ENCODE results near the gene CORO2A. TPM values are rescaled to one million over a fixed set of nuclear protein-coding genes. Genes with fewer than 3 reads are reported as not detected.

CORO2A gene
- total RNA-seq, 1 experiment from 2014 or later = 24.3 TPM

DNA sequence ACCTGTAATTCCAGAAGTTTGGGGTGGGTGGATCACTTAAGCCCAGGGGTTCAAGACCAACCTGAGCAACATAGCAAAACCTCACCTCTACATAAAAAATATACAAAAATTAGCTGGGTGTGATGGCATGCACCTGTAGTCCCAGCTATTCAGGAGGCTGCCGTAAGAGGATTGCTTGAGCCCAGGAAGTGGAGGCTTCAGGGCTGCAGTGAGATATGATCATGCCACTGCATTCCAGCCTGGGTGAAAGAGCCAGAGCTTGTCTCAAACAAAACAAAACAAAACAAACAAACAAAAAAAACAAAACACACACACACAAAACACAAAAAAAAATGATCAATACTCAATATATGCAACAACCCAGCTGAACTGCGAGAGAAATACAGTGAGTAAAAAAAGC, 44.0 kb downstream of the CORO2A start:
- no TSS peak for BruUV-seq (replicated peaks)
- intact Hi-C loops (cut with micrococcal nuclease; ENCODE audit: unreplicated experiment) = no loop called here
- CTCF ChIA-PET = no interaction called here
- Mint-ChIP-seq H3K9me3 (ENCODE audit: low read depth, unreplicated experiment) (no peaks in the 10 kb centered on the region), H3K36me3 (ENCODE audit: insufficient read depth, unreplicated experiment) (peaks cover 26% of the 10 kb centered on the region), H3K27ac (ENCODE audit: unreplicated experiment) (peak overlapping the region; percentile 61), H3K4me3 (ENCODE audit: low read depth, unreplicated experiment) (no peak overlapping the region), H3K4me1 (ENCODE audit: low read depth, unreplicated experiment) (peaks cover 59% of the 10 kb centered on the region), H3K27me3 (ENCODE audit: unreplicated experiment) (no peaks in the 10 kb centered on the region)
- TF ChIP-seq, protein P1, sequence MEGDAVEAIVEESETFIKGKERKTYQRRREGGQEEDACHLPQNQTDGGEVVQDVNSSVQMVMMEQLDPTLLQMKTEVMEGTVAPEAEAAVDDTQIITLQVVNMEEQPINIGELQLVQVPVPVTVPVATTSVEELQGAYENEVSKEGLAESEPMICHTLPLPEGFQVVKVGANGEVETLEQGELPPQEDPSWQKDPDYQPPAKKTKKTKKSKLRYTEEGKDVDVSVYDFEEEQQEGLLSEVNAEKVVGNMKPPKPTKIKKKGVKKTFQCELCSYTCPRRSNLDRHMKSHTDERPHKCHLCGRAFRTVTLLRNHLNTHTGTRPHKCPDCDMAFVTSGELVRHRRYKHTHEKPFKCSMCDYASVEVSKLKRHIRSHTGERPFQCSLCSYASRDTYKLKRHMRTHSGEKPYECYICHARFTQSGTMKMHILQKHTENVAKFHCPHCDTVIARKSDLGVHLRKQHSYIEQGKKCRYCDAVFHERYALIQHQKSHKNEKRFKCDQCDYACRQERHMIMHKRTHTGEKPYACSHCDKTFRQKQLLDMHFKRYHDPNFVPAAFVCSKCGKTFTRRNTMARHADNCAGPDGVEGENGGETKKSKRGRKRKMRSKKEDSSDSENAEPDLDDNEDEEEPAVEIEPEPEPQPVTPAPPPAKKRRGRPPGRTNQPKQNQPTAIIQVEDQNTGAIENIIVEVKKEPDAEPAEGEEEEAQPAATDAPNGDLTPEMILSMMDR (IDR thresholded peaks at IDR 0.05; ENCODE audit: unreplicated experiment) = no peak
- DNase-seq = no peak

DNA sequence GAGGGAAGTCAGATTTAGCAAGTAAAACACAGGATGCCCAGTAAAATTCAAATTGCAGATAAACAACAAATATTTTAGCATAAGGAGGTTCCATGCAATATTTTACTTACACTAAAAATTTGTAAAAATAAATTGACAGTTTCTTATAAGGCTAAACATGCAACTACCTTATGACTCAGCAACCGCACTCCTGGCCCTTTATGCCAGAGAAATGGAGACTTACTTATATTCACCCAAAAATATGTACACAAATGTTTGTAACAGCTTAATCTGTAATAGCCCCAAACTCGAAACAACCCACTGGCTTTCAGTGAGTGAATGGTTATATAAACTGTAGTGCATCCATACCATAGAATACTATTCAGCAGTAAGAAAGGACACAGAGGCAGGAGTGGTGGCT, 44.9 kb downstream of the CORO2A start:
- Mint-ChIP-seq H3K9me3 (ENCODE audit: low read depth, unreplicated experiment) (no peaks in the 10 kb centered on the region), H3K27me3 (ENCODE audit: unreplicated experiment) (no peaks in the 10 kb centered on the region), H3K27ac (ENCODE audit: unreplicated experiment) (peak overlapping the region; percentile 94), H3K4me3 (ENCODE audit: low read depth, unreplicated experiment) (no peak overlapping the region), H3K4me1 (ENCODE audit: low read depth, unreplicated experiment) (peaks cover 68% of the 10 kb centered on the region), H3K36me3 (ENCODE audit: insufficient read depth, unreplicated experiment) (peaks cover 20% of the 10 kb centered on the region)
- BruUV-seq (replicated peaks) = no TSS peak
- CTCF ChIA-PET = interaction anchor here (0.6 kb wide), 1 partner anchor 31 kb away, joined by 5 read pairs; no protein-coding TSS in a partner anchor
- intact Hi-C loops (cut with micrococcal nuclease; ENCODE audit: unreplicated experiment) = loop anchor here (2.0 kb wide), 1 partner anchor 45 kb away; the partner anchor contains the start of gene CORO2A
- DNase-seq = no peak
- TF ChIP-seq, protein P1 (IDR thresholded peaks at IDR 0.05; ENCODE audit: unreplicated experiment) = no peak

DNA sequence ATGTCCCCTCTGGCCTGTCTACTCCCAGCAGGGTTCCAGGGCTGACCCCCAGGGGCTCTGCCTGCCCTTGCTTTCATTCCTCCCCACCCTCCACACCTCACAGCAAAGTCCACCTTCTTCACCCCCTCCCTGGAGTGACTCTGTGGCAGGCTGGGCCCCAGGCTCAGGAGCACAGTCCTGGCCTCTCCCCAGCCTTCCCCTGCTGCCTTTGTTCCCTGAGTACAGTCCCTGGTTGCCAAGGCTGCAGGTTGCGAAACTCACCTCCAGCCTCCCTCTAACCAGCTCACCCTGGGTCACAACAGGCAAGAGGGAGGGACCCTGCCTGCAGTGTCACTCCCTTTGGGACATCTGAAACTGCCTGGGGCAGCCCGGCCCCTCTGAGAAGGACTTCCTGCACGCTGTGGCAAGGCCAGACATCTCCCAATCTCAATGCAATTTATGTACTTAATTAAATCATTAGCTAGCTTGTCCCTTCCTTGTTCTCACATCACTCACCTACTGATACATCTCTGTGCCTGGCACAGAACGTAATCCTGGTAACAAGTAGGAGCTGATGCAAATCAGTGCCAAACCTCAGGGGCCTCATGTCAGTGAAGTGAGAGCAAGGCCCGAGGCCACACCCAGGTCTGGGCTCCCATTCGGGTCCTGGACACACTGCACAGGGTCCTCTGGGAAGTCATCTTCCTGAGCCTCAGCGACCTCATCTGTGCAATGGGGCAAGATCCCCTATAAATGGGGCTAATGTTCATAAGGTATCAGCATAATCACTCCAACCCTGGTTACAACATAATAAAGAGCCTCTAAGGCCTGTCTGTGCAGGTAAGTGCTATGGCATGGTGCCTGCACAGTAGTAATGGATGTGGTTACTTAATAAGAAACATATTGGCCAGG, 46.1 kb downstream of the CORO2A start:
- H3K27me3 Mint-ChIP-seq (ENCODE audit: unreplicated experiment) = no peaks in the 10 kb centered on the region
- peak overlapping the region; percentile 94 for H3K27ac Mint-ChIP-seq (ENCODE audit: unreplicated experiment)
- CTCF ChIA-PET = interaction anchor here (0.7 to 0.9 kb wide), 2 partner anchors 77 to 1974 kb away, joined by 3 read pairs; no protein-coding TSS in a partner anchor
- peak; percentile 91 for DNase-seq
- TF ChIP-seq, protein P1 (IDR thresholded peaks at IDR 0.05; ENCODE audit: unreplicated experiment) = no peak
- BruUV-seq (replicated peaks) = no TSS peak
- H3K36me3 Mint-ChIP-seq (ENCODE audit: insufficient read depth, unreplicated experiment) = peaks cover 20% of the 10 kb centered on the region
- peaks cover 67% of the 10 kb centered on the region for H3K4me1 Mint-ChIP-seq (ENCODE audit: low read depth, unreplicated experiment)
- peak overlapping the region; percentile 34 for H3K4me3 Mint-ChIP-seq (ENCODE audit: low read depth, unreplicated experiment)
- H3K9me3 Mint-ChIP-seq (ENCODE audit: low read depth, unreplicated experiment) = no peaks in the 10 kb centered on the region
- intact Hi-C loops (cut with micrococcal nuclease; ENCODE audit: unreplicated experiment) = loop anchor here (2.0 kb wide), 1 partner anchor 46 kb away; the partner anchor contains the start of gene CORO2A

DNA sequence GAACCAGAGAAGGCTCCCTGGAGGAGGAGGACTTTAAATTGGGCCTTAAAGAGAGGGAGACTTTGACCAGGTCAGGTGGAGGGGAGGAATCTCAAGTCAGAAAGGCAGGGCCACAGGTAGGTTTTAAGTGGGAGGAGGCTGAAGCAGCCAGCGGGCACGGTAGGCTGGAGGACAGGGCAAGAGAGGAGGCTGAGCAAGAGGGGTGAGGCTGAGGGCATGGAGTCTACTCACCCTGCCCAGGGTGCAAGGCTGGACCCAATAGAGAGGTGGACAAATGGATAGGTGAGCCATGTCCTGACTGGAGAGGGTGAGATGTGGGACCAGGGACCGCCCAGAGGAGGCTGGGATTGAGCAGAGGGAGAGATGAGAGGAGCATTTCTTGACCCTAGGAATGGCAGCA, 47.8 kb downstream of the CORO2A start:
- CTCF ChIA-PET = no interaction called here
- BruUV-seq (replicated peaks) = no TSS peak
- intact Hi-C loops (cut with micrococcal nuclease; ENCODE audit: unreplicated experiment) = loop anchor here (5.0 kb wide), 1 partner anchor 72 kb away; no protein-coding TSS in a partner anchor
- peak overlapping the region; percentile 94 for H3K27ac Mint-ChIP-seq (ENCODE audit: unreplicated experiment)
- peaks cover 13% of the 10 kb centered on the region for H3K36me3 Mint-ChIP-seq (ENCODE audit: insufficient read depth, unreplicated experiment)
- H3K4me3 Mint-ChIP-seq (ENCODE audit: low read depth, unreplicated experiment) = no peak overlapping the region
- peaks cover 52% of the 10 kb centered on the region for H3K4me1 Mint-ChIP-seq (ENCODE audit: low read depth, unreplicated experiment)
- H3K27me3 Mint-ChIP-seq (ENCODE audit: unreplicated experiment) = no peaks in the 10 kb centered on the region
- H3K9me3 Mint-ChIP-seq (ENCODE audit: low read depth, unreplicated experiment) = no peaks in the 10 kb centered on the region
- DNase-seq = no peak
- TF ChIP-seq, protein P1 (IDR thresholded peaks at IDR 0.05; ENCODE audit: unreplicated experiment) = no peak

All from Calu3 (cell line).